ENCODE measurements around the gene MAGIX. TPM values are rescaled to one million over a fixed set of nuclear protein-coding genes. Genes with fewer than 3 reads are reported as not detected.
"Not testable (repeated sequence)": the region's sequence is repeated elsewhere in the genome, so short reads cannot be mapped to it uniquely, and the experiment has no call there.

Gene MAGIX
- total RNA-seq, 6 donors from 2014 or later: 7.3 to 16.3 (median 12.9) TPM

GRCh38 chrX:49172280-49172780 is 9.8 kb downstream of the MAGIX start:
- ATAC-seq (ENCODE audit: low FRiP score in 2 of 2): peak; percentile 76 to 89
- Histone ChIP-seq H3K9me3 (peaks cover 0 to 5% (median 0%) of the 10 kb centered on the region in 4 donors), H3K36me3 (peaks cover 0 to 28% (median 9%) of the 10 kb centered on the region in 4 donors), H3K27ac (peak overlapping the region; percentile 82 to 93 (median 89)), H3K4me1 (peaks cover 9 to 17% (median 13%) of the 10 kb centered on the region in 4 donors), H3K4me3 (peak overlapping the region; percentile 38 to 75 (median 58)), H3K27me3 (no peaks in the 10 kb centered on the region)
- TF ChIP-seq POLR2AphosphoS5 (IDR thresholded peaks at IDR 0.05) (peak in 1 of 2 donors; percentile 50), EP300 (IDR thresholded peaks at IDR 0.05) (no peak), POLR2A (IDR thresholded peaks at IDR 0.05) (peak in 1 of 4 donors; percentile 16)
- 2 to 38% methylated on average over 9 to 35 of the region's 37 CpGs for WGBS, 2 donors
- DNase-seq: peak; percentile 89 to 93

GRCh38 chrX:49173544-49173943 is 11.0 kb downstream of the MAGIX start:
- peaks cover 0 to 38% (median 14%) of the 10 kb centered on the region in 4 donors for H3K36me3 ChIP-seq
- ATAC-seq (ENCODE audit: low FRiP score in 2 of 2); H3K9me3 ChIP-seq; H3K27me3 ChIP-seq; DNase-seq: not testable (repeated sequence)
- 86 to 100% methylated on average over 2 to 8 of the region's 8 CpGs for WGBS, 2 donors
- peak overlapping the region in 2 of 4 donors; percentile 88 to 90 for H3K27ac ChIP-seq
- peaks cover 3 to 11% (median 5%) of the 10 kb centered on the region in 4 donors for H3K4me1 ChIP-seq
- H3K4me3 ChIP-seq: peak overlapping the region in 1 of 4 donors; percentile 75

- Histone ChIP-seq H3K27me3 (no peaks in the 10 kb centered on the region), H3K4me3 (no peak overlapping the region), H3K27ac (no peak overlapping the region), H3K4me1 (peaks cover 3 to 11% (median 5%) of the 10 kb centered on the region in 4 donors), H3K36me3 (peaks cover 0 to 49% (median 18%) of the 10 kb centered on the region in 4 donors), H3K9me3 (peaks cover 0 to 5% (median 0%) of the 10 kb centered on the region in 4 donors)
- no peak for DNase-seq
- ATAC-seq (ENCODE audit: low FRiP score in 2 of 2): no peak
- TF ChIP-seq POLR2A (IDR thresholded peaks at IDR 0.05): no peak
- no peak for TF ChIP-seq EP300 (IDR thresholded peaks at IDR 0.05)
- no peak for TF ChIP-seq CTCF (IDR thresholded peaks at IDR 0.05)
- no peak for TF ChIP-seq POLR2AphosphoS5 (IDR thresholded peaks at IDR 0.05)
- WGBS, 2 donors: 71 to 76% methylated on average over 2 to 3 of the region's 3 CpGs
Observed at GRCh38 chrX:49174723-49175122, 12.2 kb downstream of the MAGIX start.

- H3K27ac ChIP-seq: peak overlapping the region in 2 of 4 donors; percentile 68 to 73
Observed at GRCh38 chrX:49175435-49176274, 13.1 kb downstream of the MAGIX start.

GRCh38 chrX:49176421-49177326 is 14.1 kb downstream of the MAGIX start:
- H3K27ac ChIP-seq: peak overlapping the region; percentile 30 to 73 (median 56)
- peaks cover 0 to 3% (median 0%) of the 10 kb centered on the region in 4 donors for H3K9me3 ChIP-seq
- H3K4me1 ChIP-seq: peaks cover 3 to 11% (median 5%) of the 10 kb centered on the region in 4 donors
- TF ChIP-seq POLR2AphosphoS5 (IDR thresholded peaks at IDR 0.05) (no peak), POLR2A (IDR thresholded peaks at IDR 0.05) (no peak), EP300 (IDR thresholded peaks at IDR 0.05) (no peak), CTCF (IDR thresholded peaks at IDR 0.05) (no peak)
- DNase-seq (peak; percentile 49 to 82), ATAC-seq (ENCODE audit: low FRiP score in 2 of 2) (peak in 1 of 2 donors; percentile 37)
- H3K27me3 ChIP-seq: no peaks in the 10 kb centered on the region
- peaks cover 0 to 61% (median 18%) of the 10 kb centered on the region in 4 donors for H3K36me3 ChIP-seq
- 64 to 65% methylated on average over 12 to 27 of the region's 27 CpGs for WGBS, 2 donors
- H3K4me3 ChIP-seq: no peak overlapping the region

More at GRCh38 chrX:49175435-49176274, 13.1 kb downstream of the MAGIX start:
- H3K4me3 ChIP-seq: no peak overlapping the region
- no peaks in the 10 kb centered on the region for H3K27me3 ChIP-seq
- ATAC-seq (ENCODE audit: low FRiP score in 2 of 2) (no peak), DNase-seq (peak in 1 of 2 donors; percentile 53)
- WGBS, 2 donors: 89 to 90% methylated on average over 22 to 43 of the region's 43 CpGs
- H3K9me3 ChIP-seq: peaks cover 0 to 5% (median 0%) of the 10 kb centered on the region in 4 donors
- peaks cover 0 to 55% (median 18%) of the 10 kb centered on the region in 4 donors for H3K36me3 ChIP-seq
- peaks cover 3 to 11% (median 5%) of the 10 kb centered on the region in 4 donors for H3K4me1 ChIP-seq
- TF ChIP-seq POLR2A (IDR thresholded peaks at IDR 0.05): no peak

Data from upper lobe of left lung (tissue), 6 donors.